ENCODE results near the gene PRKCA. TPM values are rescaled to one million over a fixed set of nuclear protein-coding genes. Genes with fewer than 3 reads are reported as not detected.
A peak's percentile ranks its signal among the peaks of the same experiment; 100 is the strongest.

PRKCA gene
- total RNA-seq, 2 experiments from 2014 or later = 75.1 to 78.5 TPM

DNA sequence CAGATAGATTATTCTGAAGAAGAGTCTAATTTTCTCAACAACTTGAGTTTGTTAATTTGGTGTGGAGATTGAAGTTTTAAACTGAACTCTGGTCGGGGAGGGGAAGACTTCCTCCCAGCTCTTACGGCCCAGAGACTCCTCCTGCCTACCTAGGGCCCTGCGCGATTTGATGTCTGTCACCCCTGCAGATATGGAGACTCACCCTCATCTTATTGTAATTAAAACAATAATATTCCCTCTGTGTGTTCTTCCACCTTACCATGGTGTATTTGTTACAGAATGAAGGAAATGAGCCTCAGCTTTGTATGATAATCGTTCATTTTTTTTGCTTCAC lies 348.1 kb downstream of the PRKCA start:
- Mint-ChIP-seq H3K27me3 (no peaks in the 10 kb centered on the region), H3K4me1 (ENCODE audit: low read depth) (peaks cover 60% of the 10 kb centered on the region), H3K4me3 (no peak overlapping the region), H3K36me3 (peaks cover 51% of the 10 kb centered on the region), H3K27ac (no peak overlapping the region), H3K9me3 (no peaks in the 10 kb centered on the region)
- ChIA-PET CTCF (no interaction called here), POLR2A (interaction anchor here (0.7 kb wide), 1 partner anchor 651 kb away, joined by 3 read pairs; no protein-coding TSS in a partner anchor)
- DNase-seq = no peak
- intact Hi-C loops (cut with micrococcal nuclease) = no loop called here

DNA sequence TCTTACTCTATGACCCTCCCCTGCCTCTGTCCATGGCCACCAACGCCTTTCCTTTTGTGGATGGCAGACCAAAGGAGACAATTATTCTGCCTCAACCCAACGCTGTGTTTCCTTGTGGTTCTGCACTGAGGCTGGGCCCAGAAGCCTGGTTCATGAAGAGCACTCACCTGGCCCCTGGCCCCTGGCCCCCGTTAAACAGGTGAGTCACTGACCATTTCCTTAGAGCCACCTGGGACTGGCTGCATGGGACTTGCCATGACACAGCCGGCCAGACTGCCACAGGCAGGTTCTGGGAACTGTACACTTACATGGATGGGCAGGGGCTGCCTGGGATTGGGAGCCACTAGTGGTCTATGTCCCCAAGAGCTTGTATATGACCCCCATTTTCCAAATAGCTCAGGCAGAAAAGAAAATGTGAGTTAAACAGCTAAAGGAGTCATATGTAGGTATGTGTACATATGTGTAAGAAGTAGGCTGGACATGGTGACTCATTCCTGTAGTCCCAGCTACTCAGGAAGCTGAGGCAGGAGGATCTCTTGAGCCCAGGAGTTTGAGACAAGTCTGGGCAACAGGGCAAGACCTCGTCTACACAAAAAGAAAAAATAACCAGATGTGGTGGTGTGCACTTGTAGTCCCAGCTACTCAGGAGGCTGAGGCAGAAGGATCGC lies 350.6 kb downstream of the PRKCA start:
- intact Hi-C loops (cut with micrococcal nuclease) = no loop called here
- Mint-ChIP-seq H3K27ac (peak overlapping the region; percentile 50), H3K27me3 (no peaks in the 10 kb centered on the region)

DNA sequence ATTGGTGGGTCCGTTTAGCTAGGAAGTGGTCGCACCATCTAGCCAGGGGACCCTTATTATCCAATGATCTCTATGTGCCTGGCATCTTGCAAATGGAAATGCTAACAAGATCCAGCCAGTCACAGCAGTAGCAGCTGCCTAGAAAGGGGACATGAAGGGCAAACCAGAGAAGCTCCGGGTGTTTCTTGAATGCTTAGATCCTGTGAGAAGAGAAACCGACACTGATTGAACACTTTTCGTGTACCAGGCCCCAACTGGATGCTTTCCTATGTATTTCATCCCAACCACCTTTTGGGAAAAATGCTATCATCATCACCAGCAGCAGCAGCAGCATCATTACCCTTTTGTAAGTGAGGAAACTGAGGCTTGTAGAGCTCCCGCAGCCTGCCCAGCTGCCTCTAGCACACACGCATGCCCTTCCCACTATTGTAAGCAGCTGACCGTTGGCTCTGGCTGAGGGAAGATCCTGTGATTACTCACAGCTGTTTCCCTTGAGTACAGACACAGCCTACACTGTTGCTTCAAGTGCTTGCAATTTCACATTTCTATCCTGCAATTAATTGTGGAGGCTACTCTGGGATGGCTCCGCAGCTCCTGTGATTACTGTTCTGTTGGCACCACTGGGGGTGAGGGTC lies 351.8 kb downstream of the PRKCA start:
- Mint-ChIP-seq H3K9me3 (peaks cover 12% of the 10 kb centered on the region), H3K27ac (no peak overlapping the region), H3K27me3 (no peaks in the 10 kb centered on the region), H3K4me1 (ENCODE audit: low read depth) (peaks cover 68% of the 10 kb centered on the region), H3K4me3 (no peak overlapping the region), H3K36me3 (peaks cover 72% of the 10 kb centered on the region)
- no peak for DNase-seq
- intact Hi-C loops (cut with micrococcal nuclease) = no loop called here
- ChIA-PET POLR2A (no interaction called here), CTCF (interaction anchor here (1.0 kb wide), 1 partner anchor 395 kb away, joined by 3 read pairs; no protein-coding TSS in a partner anchor)

More for the DNA sequence above, 350.6 kb downstream of the PRKCA start:
- Mint-ChIP-seq H3K36me3 (peaks cover 65% of the 10 kb centered on the region), H3K9me3 (peaks cover 8% of the 10 kb centered on the region), H3K4me3 (no peak overlapping the region), H3K4me1 (ENCODE audit: low read depth) (peaks cover 75% of the 10 kb centered on the region)
- POLR2A ChIA-PET = interaction anchor here (0.6 kb wide), 1 partner anchor 12 kb away, joined by 4 read pairs; no protein-coding TSS in a partner anchor
- CTCF ChIA-PET = interaction anchor here (1.0 to 1.6 kb wide), 2 partner anchors 21 to 398 kb away, joined by 3 to 5 read pairs; no protein-coding TSS in a partner anchor
- DNase-seq = peak; percentile 52

DNA sequence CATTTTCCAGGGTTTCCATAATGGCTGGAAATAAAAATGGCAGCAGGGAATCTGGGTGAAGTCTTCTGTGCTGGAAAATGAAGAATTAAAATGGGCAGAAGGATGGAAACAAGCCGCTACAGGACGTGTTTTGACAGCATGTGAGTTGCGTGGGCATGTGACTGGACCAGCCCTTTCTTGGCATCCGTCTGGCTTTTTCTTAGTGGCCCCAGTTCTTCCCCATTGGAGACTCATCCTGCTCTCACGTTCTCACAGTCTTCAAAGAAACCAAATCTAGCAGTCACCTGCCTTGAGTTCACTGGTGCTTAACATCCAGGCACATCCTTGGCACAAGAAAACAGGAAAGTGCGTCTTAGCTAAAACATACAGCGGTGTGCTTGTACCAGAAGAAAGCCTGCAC lies 352.4 kb downstream of the PRKCA start:
- no peak overlapping the region for H3K4me3 Mint-ChIP-seq
- H3K4me1 Mint-ChIP-seq (ENCODE audit: low read depth) = peaks cover 65% of the 10 kb centered on the region
- peaks cover 75% of the 10 kb centered on the region for H3K36me3 Mint-ChIP-seq
- ChIA-PET CTCF (no interaction called here), POLR2A (no interaction called here)
- peaks cover 12% of the 10 kb centered on the region for H3K9me3 Mint-ChIP-seq
- no peak for DNase-seq
- intact Hi-C loops (cut with micrococcal nuclease) = no loop called here
- no peak overlapping the region for H3K27ac Mint-ChIP-seq
- no peaks in the 10 kb centered on the region for H3K27me3 Mint-ChIP-seq

GRCh38 chr17:66655461-66655860 lies 353.0 kb downstream of the PRKCA start:
- H3K9me3 Mint-ChIP-seq = peaks cover 12% of the 10 kb centered on the region

DNA sequence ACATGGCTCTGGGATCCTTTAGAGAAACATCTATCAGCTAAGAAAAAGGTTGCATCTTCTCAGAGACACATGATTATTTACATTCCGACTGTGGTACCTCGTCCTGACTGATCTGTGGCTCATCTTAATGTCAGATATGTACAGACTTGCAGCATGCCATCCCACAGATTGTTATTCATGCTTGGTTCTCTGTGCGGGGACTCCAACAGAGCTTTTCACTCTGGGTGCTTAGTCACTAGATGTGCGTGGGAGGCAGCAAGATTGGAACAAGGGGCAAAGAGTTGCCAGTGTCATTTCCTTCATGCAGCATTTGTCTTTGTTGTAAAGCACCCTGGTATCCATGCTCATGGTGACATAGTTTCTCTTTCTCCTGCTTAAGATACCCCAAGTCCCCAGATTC lies 353.4 kb downstream of the PRKCA start:
- Mint-ChIP-seq H3K27ac (peak overlapping the region; percentile 68), H3K36me3 (peaks cover 72% of the 10 kb centered on the region), H3K9me3 (peaks cover 12% of the 10 kb centered on the region), H3K4me1 (ENCODE audit: low read depth) (peaks cover 54% of the 10 kb centered on the region), H3K4me3 (no peak overlapping the region), H3K27me3 (no peaks in the 10 kb centered on the region)
- intact Hi-C loops (cut with micrococcal nuclease) = loop anchor here (1.0 to 2.0 kb wide), 4 partner anchors 11 to 23 kb away; no protein-coding TSS in a partner anchor
- DNase-seq = peak; percentile 85
- POLR2A ChIA-PET = interaction anchor here (0.6 to 1.0 kb wide), 2 partner anchors 22 to 284 kb away, joined by 3 read pairs; no protein-coding TSS in a partner anchor
- CTCF ChIA-PET = no interaction called here

More at GRCh38 chr17:66655461-66655860, 353.0 kb downstream of the PRKCA start:
- H3K4me3 Mint-ChIP-seq = no peak overlapping the region
- peak overlapping the region; percentile 68 for H3K27ac Mint-ChIP-seq
- ChIA-PET POLR2A (interaction anchor here (0.6 to 1.0 kb wide), 2 partner anchors 21 to 284 kb away, joined by 3 read pairs; no protein-coding TSS in a partner anchor), CTCF (no interaction called here)
- DNase-seq = no peak
- peaks cover 75% of the 10 kb centered on the region for H3K36me3 Mint-ChIP-seq
- intact Hi-C loops (cut with micrococcal nuclease) = no loop called here
- H3K4me1 Mint-ChIP-seq (ENCODE audit: low read depth) = peaks cover 58% of the 10 kb centered on the region
- no peaks in the 10 kb centered on the region for H3K27me3 Mint-ChIP-seq

DNA sequence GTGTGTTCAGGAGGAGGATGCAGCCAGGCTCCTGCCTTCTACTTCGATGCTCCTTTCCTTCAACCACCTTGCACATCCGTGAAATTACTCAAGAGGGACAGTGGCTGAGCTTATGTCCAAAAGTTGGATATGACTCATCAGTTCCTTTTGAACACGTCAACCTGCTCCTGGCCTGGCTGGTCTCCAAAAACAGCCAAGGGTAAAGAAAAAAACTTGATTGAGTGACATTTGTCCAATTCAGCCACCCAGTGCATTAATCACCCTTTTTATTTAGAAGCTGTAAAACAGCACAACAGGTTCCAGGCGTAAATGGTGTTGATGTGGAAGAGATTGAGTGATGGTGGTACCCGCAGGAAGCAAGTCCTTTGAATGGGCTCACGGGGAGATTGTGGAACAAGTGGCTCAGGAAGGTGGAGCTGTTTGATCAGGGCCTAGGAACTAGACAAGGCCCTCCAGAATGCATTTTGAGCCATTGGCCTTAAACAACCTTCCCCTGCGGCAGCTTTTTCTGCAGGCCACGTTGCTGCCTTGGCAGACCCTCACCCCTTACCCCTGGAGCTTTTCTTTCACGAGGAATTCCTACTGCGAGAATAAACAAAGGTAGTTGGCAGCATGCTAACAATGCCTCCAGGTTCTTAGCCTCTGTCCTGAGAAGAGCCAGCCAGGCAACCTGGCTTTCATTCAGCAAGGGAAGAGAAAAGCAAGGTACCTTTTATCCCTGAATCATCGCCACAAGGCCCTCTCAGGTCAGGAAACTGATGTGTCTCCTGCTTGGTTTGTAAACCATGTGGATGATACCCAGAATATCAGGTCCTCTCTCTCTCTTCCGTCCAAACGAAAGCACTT lies 359.2 kb downstream of the PRKCA start:
- H3K4me1 Mint-ChIP-seq (ENCODE audit: low read depth) = peaks cover 60% of the 10 kb centered on the region
- peaks cover 12% of the 10 kb centered on the region for H3K9me3 Mint-ChIP-seq
- POLR2A ChIA-PET = interaction anchor here (1.1 kb wide), 1 partner anchor 17 kb away, joined by 3 read pairs; no protein-coding TSS in a partner anchor
- no peaks in the 10 kb centered on the region for H3K27me3 Mint-ChIP-seq
- CTCF ChIA-PET = interaction anchor here (1.2 kb wide), 1 partner anchor 15 kb away, joined by 3 read pairs; no protein-coding TSS in a partner anchor
- H3K27ac Mint-ChIP-seq = no peak overlapping the region
- H3K36me3 Mint-ChIP-seq = peaks cover 28% of the 10 kb centered on the region
- DNase-seq = peak; percentile 31
- H3K4me3 Mint-ChIP-seq = no peak overlapping the region
- intact Hi-C loops (cut with micrococcal nuclease) = no loop called here

DNA sequence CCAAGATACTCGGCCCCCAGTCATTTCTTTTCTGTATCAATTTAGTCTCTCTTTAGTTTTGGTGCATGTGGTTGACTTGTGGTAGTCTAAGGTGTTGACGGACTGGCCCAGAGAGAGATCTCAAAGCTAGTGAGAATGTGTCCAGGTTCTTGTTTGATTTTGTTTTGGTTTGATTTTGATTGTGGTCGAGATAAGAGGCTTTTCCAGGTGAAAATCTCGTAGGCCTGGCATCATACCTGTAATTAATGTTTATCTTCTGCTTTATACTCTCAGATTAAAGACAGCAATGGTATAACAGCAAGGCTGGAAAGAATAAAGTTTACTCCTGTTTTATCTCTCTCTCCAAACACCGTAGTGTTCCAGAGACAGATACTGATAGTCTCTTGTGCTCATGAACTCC lies 360.1 kb downstream of the PRKCA start:
- Mint-ChIP-seq H3K9me3 (peaks cover 9% of the 10 kb centered on the region), H3K4me3 (no peak overlapping the region), H3K27me3 (no peaks in the 10 kb centered on the region), H3K36me3 (peaks cover 23% of the 10 kb centered on the region), H3K27ac (no peak overlapping the region), H3K4me1 (ENCODE audit: low read depth) (peaks cover 66% of the 10 kb centered on the region)
- ChIA-PET CTCF (no interaction called here), POLR2A (no interaction called here)
- no peak for DNase-seq
- intact Hi-C loops (cut with micrococcal nuclease) = no loop called here

DNA sequence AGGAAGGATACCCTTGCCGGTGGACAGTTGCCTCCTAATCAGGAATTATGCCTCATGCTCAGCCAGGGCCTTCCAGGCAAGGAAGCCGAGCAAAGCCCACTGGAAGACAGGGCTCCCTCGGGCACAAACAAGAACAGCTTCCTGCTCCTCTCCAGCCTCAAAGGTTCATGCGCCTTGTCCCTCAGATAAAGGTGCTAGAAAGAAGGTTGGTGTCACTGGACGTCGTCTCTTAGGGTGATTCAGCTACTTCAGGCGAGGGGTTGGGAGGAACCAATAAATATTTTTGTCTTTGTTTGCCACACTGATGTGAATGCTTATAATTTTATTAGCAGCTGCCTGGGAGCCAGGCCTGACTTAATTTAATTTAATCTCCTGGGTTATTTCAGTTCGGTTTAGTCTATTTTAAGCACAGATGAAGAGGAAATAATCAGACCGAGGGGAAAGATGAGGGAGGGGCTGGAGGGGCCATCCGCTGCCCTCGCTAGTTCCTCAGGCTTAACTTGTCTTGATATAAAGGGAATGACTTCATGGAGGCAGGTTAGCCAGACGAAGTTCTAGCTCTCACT lies 360.7 kb downstream of the PRKCA start:
- intact Hi-C loops (cut with micrococcal nuclease) = no loop called here
- Mint-ChIP-seq H3K4me1 (ENCODE audit: low read depth) (peaks cover 70% of the 10 kb centered on the region), H3K4me3 (no peak overlapping the region), H3K9me3 (peaks cover 4% of the 10 kb centered on the region), H3K27ac (no peak overlapping the region), H3K27me3 (no peaks in the 10 kb centered on the region), H3K36me3 (peaks cover 24% of the 10 kb centered on the region)
- DNase-seq = no peak
- POLR2A ChIA-PET = no interaction called here
- CTCF ChIA-PET = no interaction called here

- H3K4me1 Mint-ChIP-seq (ENCODE audit: low read depth) = peaks cover 80% of the 10 kb centered on the region
- H3K36me3 Mint-ChIP-seq = peaks cover 23% of the 10 kb centered on the region
- H3K4me3 Mint-ChIP-seq = no peak overlapping the region
- ChIA-PET POLR2A (interaction anchor here (0.7 kb wide), 1 partner anchor 1485 kb away, joined by 3 read pairs; no protein-coding TSS in a partner anchor), CTCF (no interaction called here)
- no peaks in the 10 kb centered on the region for H3K27me3 Mint-ChIP-seq
- intact Hi-C loops (cut with micrococcal nuclease) = no loop called here
- H3K27ac Mint-ChIP-seq = no peak overlapping the region
- no peaks in the 10 kb centered on the region for H3K9me3 Mint-ChIP-seq
- DNase-seq = peak; percentile 28
Measured at GRCh38 chr17:66664336-66664735, 361.9 kb downstream of the PRKCA start.

DNA sequence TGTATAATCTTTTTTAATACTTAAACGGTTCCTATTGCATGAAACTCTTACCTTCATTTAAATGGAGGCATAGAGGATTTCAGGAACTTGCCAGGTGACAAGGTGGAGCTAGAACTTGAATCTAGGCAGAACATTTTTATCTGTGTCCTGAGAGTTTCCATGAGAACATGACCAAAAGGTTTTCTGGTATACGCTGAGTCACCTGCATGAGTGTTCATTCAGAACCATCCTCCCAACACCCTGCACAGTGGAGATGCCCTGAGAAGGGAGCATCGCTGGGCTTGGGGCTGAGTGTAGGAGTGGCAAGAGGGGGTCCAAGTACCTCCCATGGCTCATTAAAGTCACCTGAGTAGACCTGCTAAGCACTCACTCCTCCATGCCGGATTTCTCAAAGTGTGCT lies 362.8 kb downstream of the PRKCA start:
- no peak for DNase-seq
- POLR2A ChIA-PET = interaction anchor here (0.5 kb wide), 1 partner anchor 12 kb away, joined by 4 read pairs; no protein-coding TSS in a partner anchor
- CTCF ChIA-PET = no interaction called here
- Mint-ChIP-seq H3K4me1 (ENCODE audit: low read depth) (peaks cover 82% of the 10 kb centered on the region), H3K36me3 (peaks cover 25% of the 10 kb centered on the region), H3K9me3 (no peaks in the 10 kb centered on the region), H3K27ac (no peak overlapping the region), H3K27me3 (no peaks in the 10 kb centered on the region), H3K4me3 (no peak overlapping the region)
- intact Hi-C loops (cut with micrococcal nuclease) = loop anchor here (5.0 kb wide), 1 partner anchor 358 kb away; no protein-coding TSS in a partner anchor
